GM12878 (cell line): Measurements from ENCODE around the gene C1QTNF8. TPM values are rescaled to one million over a fixed set of nuclear protein-coding genes. Genes with fewer than 3 reads are reported as not detected.

Experiments used
- ATAC-seq: fragments of 200-7000 bp; cut with Tn5 transposase; 3 replicates; pipeline ENCODE4 v1.9.1; 2020; ENCODE audit warnings: mild to moderate bottlenecking, moderate library complexity
- BruUV-seq: library from RNA; stranded (reverse); fragments of 400-500 nt; replicated peaks from 2 replicates; lab custom pipeline; 2021; lab: Mats Ljungman, UMichigan
- CTCF ChIA-PET: fragments of 300-600 bp; sonication (Branson Sonifier 250); formaldehyde crosslinking; extraction: SDS; loops from one replicate; lab custom pipeline; 2021; ENCODE audit warnings: inconsistent platforms; lab: Yijun Ruan, JAX
- POLR2A ChIA-PET: fragments of 350-600 bp; formaldehyde crosslinking; extraction: SDS; loops from one replicate; lab custom pipeline; 2021; ENCODE audit warnings: inconsistent platforms; lab: Charles Lee
- RAD21 ChIA-PET: fragments of 300-600 bp; sonication (Branson Sonifier 250); formaldehyde crosslinking; loops from one replicate; lab custom pipeline; 2023; ENCODE audit warnings: antibody characterized with exemption; ENCODE audit not compliant: unreplicated experiment; lab: Charles Lee
- SMC1A ChIA-PET: fragments of 300-600 bp; sonication (Branson Sonifier 250); formaldehyde crosslinking; loops from one replicate; lab custom pipeline; 2023; ENCODE audit not compliant: unreplicated experiment, uncharacterized antibody; lab: Charles Lee
- DNase-seq: peaks from one replicate; pipeline ENCODE4 v3.0.0-alpha.2; 2011; ENCODE audit warnings: low read depth, low spot score
- FAIRE-seq: peaks from 3 replicates; lab custom pipeline; 2011; peaks lifted over from hg19 to GRCh38; lab: Jason Lieb, UNC
- H2AFZ ChIP-seq: 2 replicates; pipeline ENCODE4 v1.6.0; 2011; ENCODE audit warnings: low read depth, low read length, control low read depth; ENCODE audit not compliant: control insufficient read depth
- H3K27ac ChIP-seq: 2 replicates; pipeline ENCODE4 v1.5.1; 2011; ENCODE audit warnings: control low read depth; ENCODE audit not compliant: control insufficient read depth, insufficient read depth
- H3K27me3 ChIP-seq, 2 experiments: replicated peaks in 1 of 2; 2 replicates each; pipeline versions ENCODE4 v1.6.0 to v1.6.1; 2011; ENCODE audit warnings: low read length in 1 of 2; ENCODE audit not compliant: control insufficient read depth in 2 of 2, insufficient read depth in 2 of 2
- H3K36me3 ChIP-seq, 2 experiments: 2 replicates each; pipeline ENCODE4 v1.5.1; 2011; ENCODE audit warnings: low read length in 1 of 2; ENCODE audit not compliant: control insufficient read depth in 2 of 2, insufficient read depth in 2 of 2
- H3K4me1 ChIP-seq: 2 replicates; pipeline ENCODE4 v1.6.1; 2011; ENCODE audit warnings: mild to moderate bottlenecking, low read length, moderate library complexity, mixed read lengths; ENCODE audit not compliant: control insufficient read depth, insufficient read depth
- H3K4me2 ChIP-seq: 2 replicates; pipeline ENCODE4 v1.6.0; 2011; ENCODE audit warnings: control low read depth; ENCODE audit not compliant: control insufficient read depth, insufficient read depth
- H3K4me3 ChIP-seq: fragments of 200-600 bp; sonication (generic); 2 replicates; pipeline ENCODE4 v1.5.1; 2016
- H3K79me2 ChIP-seq: 2 replicates; pipeline ENCODE4 v1.6.0; 2011; ENCODE audit warnings: low read length; ENCODE audit not compliant: control insufficient read depth, insufficient read depth
- H3K9ac ChIP-seq: 2 replicates; pipeline ENCODE4 v1.8.0; 2011; ENCODE audit warnings: low read length, control low read depth, mixed read lengths; ENCODE audit not compliant: control insufficient read depth, insufficient read depth
- H3K9me3 ChIP-seq: replicated peaks from 3 replicates; pipeline ENCODE4 v1.5.1; 2011; ENCODE audit warnings: mild to moderate bottlenecking, low read length; ENCODE audit not compliant: control insufficient read depth, insufficient read depth
- H4K20me1 ChIP-seq: 2 replicates; pipeline ENCODE4 v1.6.0; 2011; ENCODE audit not compliant: control insufficient read depth, insufficient read depth
- ATF7 ChIP-seq: fragments of 450-650 bp; IDR thresholded peaks from 2 replicates; pipeline ENCODE4 v1.6.1; 2016; ENCODE audit warnings: low read depth, mild to moderate bottlenecking
- BMI1 ChIP-seq: fragments of 450-650 bp; IDR thresholded peaks from 2 replicates; pipeline ENCODE4 v1.6.1; 2016; ENCODE audit warnings: mild to moderate bottlenecking, moderate library complexity, borderline replicate concordance
- CBX5 ChIP-seq: sonication (generic); IDR thresholded peaks from 2 replicates; pipeline ENCODE4 v1.6.1; 2016; ENCODE audit warnings: low read depth, moderate library complexity, mild to moderate bottlenecking, inconsistent platforms
- CHD1 ChIP-seq: IDR thresholded peaks from 2 replicates; pipeline ENCODE4 v1.6.1; 2012; ENCODE audit warnings: low read depth, low read length, improper control_type of control experiment
- EGR1 ChIP-seq, 2 experiments: IDR thresholded peaks; 1 replicate in 1 of 2; 2 replicates in 1 of 2; pipeline ENCODE4 v1.6.1; 2011 to 2012; ENCODE audit warnings: low read depth in 2 of 2, low read length in 2 of 2, borderline replicate concordance in 1 of 2, mild to moderate bottlenecking in 1 of 2, moderate library complexity in 1 of 2
- HDAC6 ChIP-seq: fragments of 200-600 bp; sonication (generic); IDR thresholded peaks from one replicate; pipeline ENCODE4 v1.8.0; 2017; ENCODE audit warnings: antibody characterized with exemption; ENCODE audit not compliant: unreplicated experiment
- NFXL1 ChIP-seq: fragments of 450-650 bp; IDR thresholded peaks from 2 replicates; pipeline ENCODE4 v1.6.1; 2017; ENCODE audit warnings: antibody characterized with exemption, mild to moderate bottlenecking, borderline replicate concordance
- NRF1 ChIP-seq: conservative IDR thresholded peaks from 2 replicates; pipeline ENCODE4 v1.6.1; 2011; ENCODE audit warnings: mild to moderate bottlenecking, low read depth, low read length, improper control_type of control experiment
- PAX5 ChIP-seq: IDR thresholded peaks from 2 replicates; pipeline ENCODE4 v1.6.1; 2011; ENCODE audit warnings: low read depth, low read length, borderline replicate concordance
- POLR2A ChIP-seq: IDR thresholded peaks from 2 replicates; pipeline ENCODE4 v1.6.1; 2011; ENCODE audit warnings: low read depth, mild to moderate bottlenecking, low read length
- POU2F2 ChIP-seq: IDR thresholded peaks from 3 replicates; pipeline ENCODE4 v1.6.1; 2011; ENCODE audit warnings: low read depth, mild to moderate bottlenecking, low read length, borderline replicate concordance
- SP1 ChIP-seq: IDR thresholded peaks from one replicate; pipeline ENCODE4 v1.6.1; 2011; ENCODE audit warnings: low read depth, low read length
- WGBS: methylation state at CpG from one replicate; pipeline ENCODE4 v1.1.6; 2016; ENCODE audit warnings: low lambda C conversion rate; ENCODE audit not compliant: insufficient replicate concordance, insufficient coverage; ENCODE audit errors: missing lambda C conversion rate; 5-methylcytosine and 5-hydroxymethylcytosine counted together
- in situ Hi-C: fragments of 300-500 bp; cut with MboI; formaldehyde crosslinking; loops from 9 replicates; pipeline ENCODE4 v1.14.3; 2018; ENCODE audit warnings: mixed read lengths
- intact Hi-C: fragments of 100-400 bp; cut with micrococcal nuclease; formaldehyde crosslinking; loops from one replicate; pipeline ENCODE4 v1.14.2; 2022; ENCODE audit not compliant: unreplicated experiment
- polyA plus RNA-seq, 11 experiments: library from polyadenylated mRNA; depleted of rRNA in 4 of 11; unstranded in 6 of 11; stranded (reverse) in 5 of 11; fragments of >200 nt; fragmentation: Nextera tagmentation in 4 of 11; fragmentation: Illumina TruSeq in 1 of 11; extraction: Ambion mirVana in 4 of 11; extraction: Trizol in 1 of 11; gene quantifications; 1 replicate in 1 of 11; 2 replicates in 10 of 11; pipeline versions ENCODE4 v1.2.1 to v1.2.3, GENCODE V29; 2011 to 2016; ENCODE audit warnings: inconsistent platforms in 2 of 11, missing spikeins in 2 of 11, low read depth in 1 of 11
- total RNA-seq, 4 experiments: library from RNA; depleted of rRNA in 3 of 4; stranded (reverse); fragments of >200 nt in 3 of 4; fragmentation: Illumina TruSeq in 1 of 4; extraction: Trizol in 1 of 4; gene quantifications; 2 replicates each; pipeline versions ENCODE4 v1.2.1 to v1.2.3, GENCODE V29; 2013 to 2021
- TF ChIP-seq, protein P1 (sequence below): fragments of 450-650 bp; IDR thresholded peaks from 2 replicates; pipeline ENCODE4 v1.6.1; 2016; ENCODE audit warnings: mild to moderate bottlenecking
- TF ChIP-seq, protein P2 (sequence below): IDR thresholded peaks from 2 replicates; pipeline ENCODE4 v1.6.1; 2011; ENCODE audit warnings: low read depth, mild to moderate bottlenecking, low read length, moderate library complexity, borderline replicate concordance; ENCODE audit errors: extremely low read depth

The C1QTNF8 gene
- total and polyA plus RNA-seq, 10 of the 15 experiments (the other 5 are each of a cell fraction or from before 2014, with no cell fraction given), result not detected

DNA sequence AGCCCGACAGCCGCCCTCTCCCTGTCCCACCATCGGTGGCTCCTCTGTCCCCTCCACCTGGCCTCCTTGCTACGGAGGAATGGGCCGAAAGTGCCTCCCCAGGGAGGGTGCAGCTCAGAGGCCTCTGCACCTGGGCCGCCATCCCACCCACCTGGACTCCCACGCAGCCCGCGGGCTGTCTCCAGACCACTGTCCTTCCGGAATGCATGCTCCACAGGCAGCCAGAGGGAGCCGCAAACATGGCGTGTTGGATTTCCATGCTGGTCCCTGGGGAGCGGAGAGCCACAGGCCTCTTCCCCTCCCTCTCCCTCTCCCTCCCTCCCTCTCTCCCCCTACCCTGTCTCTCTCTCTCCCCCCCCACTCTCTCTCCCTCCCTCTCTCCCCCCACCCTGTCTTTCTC lies 20.5 kb downstream of the C1QTNF8 start:
- ATAC-seq (no peak), FAIRE-seq (no peak), DNase-seq (no peak)
- ChIA-PET RAD21 (no interaction called here), SMC1A (no interaction called here), POLR2A (no interaction called here), CTCF (no interaction called here)
- no peaks in the 10 kb centered on the region for H3K79me2 ChIP-seq
- intact Hi-C loops (no loop called here), in situ Hi-C loops (no loop called here)
- no peak overlapping the region for H3K4me3 ChIP-seq
- WGBS, result 43% methylated on average over 12 of the region's 13 CpGs
- BruUV-seq, result no TSS peak
- H4K20me1 ChIP-seq, result no peaks in the 10 kb centered on the region
- no peaks in the 10 kb centered on the region for H3K9me3 ChIP-seq
- no peaks in the 10 kb centered on the region for H3K4me1 ChIP-seq
- no peak overlapping the region for H3K27ac ChIP-seq
- no peaks in the 10 kb centered on the region for H3K36me3 ChIP-seq
- H3K9ac ChIP-seq, result no peak overlapping the region
- TF ChIP-seq NFXL1 (no peak), NRF1 (no peak), ATF7 (no peak), PAX5 (no peak), HDAC6 (no peak), SP1 (no peak), POU2F2 (no peak), BMI1 (no peak), CBX5 (no peak), POLR2A (no peak)
- H3K4me2 ChIP-seq, result no peak overlapping the region
- no peaks in the 10 kb centered on the region for H3K27me3 ChIP-seq
- H2AFZ ChIP-seq, result no peak overlapping the region

- H3K4me3 ChIP-seq, result no peak overlapping the region
- in situ Hi-C loops (no loop called here), intact Hi-C loops (no loop called here)
- H3K79me2 ChIP-seq, result no peaks in the 10 kb centered on the region
- RAD21 ChIA-PET, result no interaction called here
- no peaks in the 10 kb centered on the region for H3K9me3 ChIP-seq
- CTCF ChIA-PET, result no interaction called here
- no TSS peak for BruUV-seq
- H2AFZ ChIP-seq, result no peak overlapping the region
- H3K36me3 ChIP-seq, result no peaks in the 10 kb centered on the region
- POLR2A ChIA-PET, result no interaction called here
- no peak overlapping the region for H3K27ac ChIP-seq
- H3K9ac ChIP-seq, result no peak overlapping the region
- H3K27me3 ChIP-seq, result no peaks in the 10 kb centered on the region
- no peak overlapping the region for H3K4me2 ChIP-seq
- WGBS, result 49% methylated on average over 8 of the region's 11 CpGs
- DNase-seq (no peak), FAIRE-seq (no peak)
- no peaks in the 10 kb centered on the region for H3K4me1 ChIP-seq
- TF ChIP-seq EGR1 (IDR thresholded peaks at IDR 0.05; ENCODE audit: borderline replicate concordance in 1 of 2, low read depth in 2 of 2, low read length in 2 of 2) (no peak), CHD1 (no peak)
- TF ChIP-seq, protein P1, sequence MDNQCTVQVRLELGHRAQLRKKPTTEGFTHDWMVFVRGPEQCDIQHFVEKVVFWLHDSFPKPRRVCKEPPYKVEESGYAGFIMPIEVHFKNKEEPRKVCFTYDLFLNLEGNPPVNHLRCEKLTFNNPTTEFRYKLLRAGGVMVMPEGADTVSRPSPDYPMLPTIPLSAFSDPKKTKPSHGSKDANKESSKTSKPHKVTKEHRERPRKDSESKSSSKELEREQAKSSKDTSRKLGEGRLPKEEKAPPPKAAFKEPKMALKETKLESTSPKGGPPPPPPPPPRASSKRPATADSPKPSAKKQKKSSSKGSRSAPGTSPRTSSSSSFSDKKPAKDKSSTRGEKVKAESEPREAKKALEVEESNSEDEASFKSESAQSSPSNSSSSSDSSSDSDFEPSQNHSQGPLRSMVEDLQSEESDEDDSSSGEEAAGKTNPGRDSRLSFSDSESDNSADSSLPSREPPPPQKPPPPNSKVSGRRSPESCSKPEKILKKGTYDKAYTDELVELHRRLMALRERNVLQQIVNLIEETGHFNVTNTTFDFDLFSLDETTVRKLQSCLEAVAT, result no peak
- TF ChIP-seq, protein P2, sequence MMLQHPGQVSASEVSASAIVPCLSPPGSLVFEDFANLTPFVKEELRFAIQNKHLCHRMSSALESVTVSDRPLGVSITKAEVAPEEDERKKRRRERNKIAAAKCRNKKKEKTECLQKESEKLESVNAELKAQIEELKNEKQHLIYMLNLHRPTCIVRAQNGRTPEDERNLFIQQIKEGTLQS, result no peak
- TF ChIP-seq, all 136 proteins: peak for 0
- ATAC-seq, result no peak
- H4K20me1 ChIP-seq, result no peaks in the 10 kb centered on the region
- SMC1A ChIA-PET, result no interaction called here
These were observed 21.7 kb downstream of the C1QTNF8 start for GRCh38 chr16:1074379-1074649.
